GM19240 (cell line): ENCODE measurements around the gene HPCA.

Experiments used
- DNase-seq: peaks from one replicate; pipeline ENCODE4 v3.0.0; 2011; ENCODE audit warnings: low spot score; ENCODE audit not compliant: insufficient read length

The HPCA gene

GRCh38 chr1:32886004-32886827 lies at the start of gene HPCA:
Gene HPCA, plus strand, starts transcription at chr1:32886491. Its CDS starts 2,408 bp downstream, at chr1:32888899.
- DNase-seq: no peak

GRCh38 chr1:32848354-32849063 lies 37.8 kb upstream of the HPCA start:
- DNase-seq: no peak

- no peak for DNase-seq
These were observed 30.3 kb upstream of the HPCA start for GRCh38 chr1:32855861-32856617.

GRCh38 chr1:32858136-32858535 lies 28.2 kb upstream of the HPCA start:
- DNase-seq: no peak

GRCh38 chr1:32858791-32859190 lies 27.5 kb upstream of the HPCA start:
- DNase-seq: no peak

GRCh38 chr1:32859915-32860314 lies 26.4 kb upstream of the HPCA start:
- DNase-seq: no peak

GRCh38 chr1:32860566-32860965 lies 25.7 kb upstream of the HPCA start:
- no peak for DNase-seq

- DNase-seq: no peak
These were observed 24.2 kb upstream of the HPCA start for GRCh38 chr1:32861904-32862695.

GRCh38 chr1:32863218-32863880 lies 22.9 kb upstream of the HPCA start:
- DNase-seq: no peak

- no peak for DNase-seq
These were observed 22.4 kb upstream of the HPCA start for GRCh38 chr1:32863881-32864245.

GRCh38 chr1:32864375-32865019 lies 21.8 kb upstream of the HPCA start:
- DNase-seq: no peak

- DNase-seq: no peak
These were observed 20.5 kb upstream of the HPCA start for GRCh38 chr1:32865639-32866405.

- DNase-seq: no peak
These were observed 19.1 kb upstream of the HPCA start for GRCh38 chr1:32867151-32867550.

GRCh38 chr1:32867671-32868070 lies 18.6 kb upstream of the HPCA start:
- no peak for DNase-seq

GRCh38 chr1:32868085-32868484 lies 18.2 kb upstream of the HPCA start:
- no peak for DNase-seq

- DNase-seq: no peak
These were observed 17.4 kb upstream of the HPCA start for GRCh38 chr1:32868806-32869455.

- DNase-seq: no peak
These were observed 16.2 kb upstream of the HPCA start for GRCh38 chr1:32869923-32870614.

GRCh38 chr1:32870615-32871363 lies 15.5 kb upstream of the HPCA start, which contains the start of gene FNDC5:
Gene FNDC5, minus strand, starts transcription at chr1:32870912.
- DNase-seq: no peak
